ENCODE data around the gene UROD.
"Not testable (repeated sequence)": the region's sequence is repeated elsewhere in the genome, so short reads cannot be mapped to it uniquely, and the experiment has no call there.

Gene UROD

GRCh38 chr1:45038661-45039364 is 26.8 kb downstream of the UROD start:
- no peak for DNase-seq (ENCODE audit: low read depth in 2 of 2)

GRCh38 chr1:45040297-45040696 is 28.2 kb downstream of the UROD start:
- no peak for DNase-seq (ENCODE audit: low read depth in 2 of 2)

GRCh38 chr1:45043094-45043493 is 31.0 kb downstream of the UROD start:
- no peak for DNase-seq (ENCODE audit: low read depth in 2 of 2)

GRCh38 chr1:45044916-45045315 is 32.9 kb downstream of the UROD start:
- DNase-seq (ENCODE audit: low read depth in 2 of 2) = no peak

GRCh38 chr1:45047032-45047431 is 35.0 kb downstream of the UROD start:
- no peak for DNase-seq (ENCODE audit: low read depth in 2 of 2)

- no peak for DNase-seq (ENCODE audit: low read depth in 2 of 2)
These were observed 39.1 kb downstream of the UROD start for GRCh38 chr1:45051005-45051772.

GRCh38 chr1:45057542-45057941 is 45.5 kb downstream of the UROD start:
- no peak for DNase-seq (ENCODE audit: low read depth in 2 of 2)

- no peak for DNase-seq (ENCODE audit: low read depth in 2 of 2)
These were observed 47.8 kb downstream of the UROD start for GRCh38 chr1:45059829-45060228.

- not testable (repeated sequence) for DNase-seq (ENCODE audit: low read depth in 2 of 2)
These were observed 50.4 kb downstream of the UROD start for GRCh38 chr1:45062463-45062862.

- no peak for DNase-seq (ENCODE audit: low read depth in 2 of 2)
These were observed 53.0 kb downstream of the UROD start for GRCh38 chr1:45065083-45065482.

All from stimulated activated CD4-positive, alpha-beta T cell treated with anti-CD3 and anti-CD28 coated beads, Interleukin-1b, Interleukin-23, amount 100 ng/mL, for 1 hour (primary cell).